Gastroesophageal sphincter (tissue), 4 donors: ENCODE results near the gene CDCP2. TPM values are rescaled to one million over a fixed set of nuclear protein-coding genes. Genes with fewer than 3 reads are reported as not detected.
A peak's percentile ranks its signal among the peaks of the same experiment; 100 is the strongest.

Source experiments
- ATAC-seq: fragments of 150-250 bp; one replicate; pipeline ENCODE4 v1.9.1; 2016; ENCODE audit warnings: mild to moderate bottlenecking, moderate library complexity
- H3K27ac ChIP-seq, 4 donors: fragments of 200-600 bp; sonication (generic) in 3 of 4; 1 replicate in 3 of 4; 2 replicates in 1 of 4; pipeline ENCODE4 v1.5.1; 2016 to 2019
- H3K27me3 ChIP-seq: fragments of 200-600 bp; sonication (generic); one replicate; pipeline ENCODE4 v1.5.1; 2019
- H3K36me3 ChIP-seq, 2 donors: fragments of 200-600 bp; sonication (generic); one replicate each; pipeline ENCODE4 v1.5.1; 2019; ENCODE audit warnings: control low read depth in 1 of 2
- H3K4me1 ChIP-seq, 3 donors: fragments of 200-600 bp; sonication (generic); 1 replicate in 2 of 3; 2 replicates in 1 of 3; pipeline ENCODE4 v1.5.1; 2016 to 2019; ENCODE audit warnings: control low read depth in 2 of 3
- H3K4me3 ChIP-seq, 2 donors: fragments of 200-600 bp; sonication (generic); one replicate each; pipeline ENCODE4 v1.5.1; 2019; ENCODE audit warnings: mild to moderate bottlenecking in 1 of 2, moderate library complexity in 1 of 2
- H3K9me3 ChIP-seq, 3 donors: fragments of 200-600 bp; sonication (generic); one replicate each; pipeline ENCODE4 v1.5.1; 2017 to 2019; ENCODE audit warnings: control low read depth in 2 of 3
- CTCF ChIP-seq, 4 experiments: fragments of 200-600 bp in 2 of 4; fragments of 450-650 bp in 2 of 4; sonication (generic) in 1 of 4; IDR thresholded peaks; one replicate each; pipeline ENCODE4 v1.5.1; 2017 to 2019; ENCODE audit warnings: antibody characterized with exemption in 4 of 4, mild to moderate bottlenecking in 2 of 4, moderate library complexity in 2 of 4
- EP300 ChIP-seq: sonication (generic); formaldehyde crosslinking; IDR thresholded peaks from one replicate; pipeline ENCODE4 v1.6.1; 2017; ENCODE audit warnings: antibody characterized with exemption, mild to moderate bottlenecking
- POLR2A ChIP-seq, 2 donors: fragments of 450-650 bp; IDR thresholded peaks; one replicate each; pipeline ENCODE4 v1.6.1; 2017; ENCODE audit warnings: antibody characterized with exemption in 2 of 2, mild to moderate bottlenecking in 2 of 2, moderate library complexity in 1 of 2
- POLR2AphosphoS5 ChIP-seq: sonication (generic); formaldehyde crosslinking; IDR thresholded peaks from one replicate; pipeline ENCODE4 v1.6.1; 2017; ENCODE audit warnings: antibody characterized with exemption
- WGBS, 2 donors: methylation state at CpG; one replicate each; pipeline ENCODE4 v1.1.5; 2018; ENCODE audit warnings: low coverage in 1 of 2; 5-methylcytosine and 5-hydroxymethylcytosine counted together
- total RNA-seq, 4 donors: library from RNA; depleted of rRNA; stranded (reverse); fragments of >200 nt; gene quantifications; one replicate each; pipeline ENCODE4 v1.1.0, GENCODE V29; 2016

The CDCP2 gene
- total RNA-seq, 4 donors from 2014 or later = 0.13 to 0.23 TPM; not detected in 2

GRCh38 chr1:54157401-54157800 is 4.6 kb upstream of the CDCP2 start:
- no peak for ATAC-seq
- Histone ChIP-seq H3K27ac (no peak overlapping the region), H3K36me3 (no peaks in the 10 kb centered on the region), H3K9me3 (no peaks in the 10 kb centered on the region), H3K27me3 (no peaks in the 10 kb centered on the region), H3K4me3 (no peak overlapping the region), H3K4me1 (peaks cover 0 to 9% (median 0%) of the 10 kb centered on the region in 3 donors)
- TF ChIP-seq CTCF (IDR thresholded peaks at IDR 0.05) (no peak), POLR2A (IDR thresholded peaks at IDR 0.05) (no peak), EP300 (no peak), POLR2AphosphoS5 (no peak)
- 100% methylated on average over 2 of the region's 6 CpGs; no CpG with 5 or more reads in 1 of the 2 donors for WGBS, 2 donors

- H3K27ac ChIP-seq = no peak overlapping the region
- no peak for ATAC-seq
- no peaks in the 10 kb centered on the region for H3K36me3 ChIP-seq
- no peak overlapping the region for H3K4me3 ChIP-seq
- no peak for TF ChIP-seq POLR2AphosphoS5
- no peak for TF ChIP-seq POLR2A (IDR thresholded peaks at IDR 0.05)
- TF ChIP-seq CTCF (IDR thresholded peaks at IDR 0.05) = no peak
- TF ChIP-seq EP300 = no peak
- no peaks in the 10 kb centered on the region for H3K9me3 ChIP-seq
- H3K27me3 ChIP-seq = no peaks in the 10 kb centered on the region
- peaks cover 0 to 9% (median 0%) of the 10 kb centered on the region in 3 donors for H3K4me1 ChIP-seq
- WGBS, 2 donors = 97 to 100% methylated on average over 1 to 7 of the region's 7 CpGs
Observed at GRCh38 chr1:54156986-54157385, 4.2 kb upstream of the CDCP2 start.

GRCh38 chr1:54156201-54156600 is 3.4 kb upstream of the CDCP2 start:
- TF ChIP-seq CTCF (IDR thresholded peaks at IDR 0.05) = no peak
- TF ChIP-seq POLR2A (IDR thresholded peaks at IDR 0.05) = no peak
- TF ChIP-seq POLR2AphosphoS5 = no peak
- no peak for TF ChIP-seq EP300
- WGBS, 2 donors = 94% methylated on average over 2 of the region's 3 CpGs

GRCh38 chr1:54153535-54154439 is 987 bp upstream of the CDCP2 start:
- WGBS, 2 donors = 60 to 63% methylated on average over 10 to 14 of the region's 19 CpGs
- no peak overlapping the region for H3K4me3 ChIP-seq
- peak; percentile 90 for ATAC-seq

More at GRCh38 chr1:54156201-54156600, 3.4 kb upstream of the CDCP2 start:
- no peak overlapping the region for H3K27ac ChIP-seq
- H3K9me3 ChIP-seq = no peaks in the 10 kb centered on the region
- H3K27me3 ChIP-seq = no peaks in the 10 kb centered on the region
- ATAC-seq = no peak
- peaks cover 0 to 9% (median 0%) of the 10 kb centered on the region in 3 donors for H3K4me1 ChIP-seq
- no peaks in the 10 kb centered on the region for H3K36me3 ChIP-seq
- no peak overlapping the region for H3K4me3 ChIP-seq

More at GRCh38 chr1:54153535-54154439, 987 bp upstream of the CDCP2 start:
- Histone ChIP-seq H3K4me1 (peaks cover 0 to 9% (median 0%) of the 10 kb centered on the region in 3 donors), H3K27ac (peak overlapping the region in 1 of 4 donors; percentile 2), H3K36me3 (no peaks in the 10 kb centered on the region), H3K9me3 (no peaks in the 10 kb centered on the region), H3K27me3 (no peaks in the 10 kb centered on the region)
- no peak for TF ChIP-seq EP300
- TF ChIP-seq CTCF (IDR thresholded peaks at IDR 0.05) = no peak
- TF ChIP-seq POLR2A (IDR thresholded peaks at IDR 0.05) = no peak
- TF ChIP-seq POLR2AphosphoS5 = no peak
